ENCODE results near the gene APPL1. TPM values are rescaled to one million over a fixed set of nuclear protein-coding genes. Genes with fewer than 3 reads are reported as not detected.

The APPL1 gene
- total RNA-seq, 1 donor from 2014 or later: 63.1 TPM

DNA sequence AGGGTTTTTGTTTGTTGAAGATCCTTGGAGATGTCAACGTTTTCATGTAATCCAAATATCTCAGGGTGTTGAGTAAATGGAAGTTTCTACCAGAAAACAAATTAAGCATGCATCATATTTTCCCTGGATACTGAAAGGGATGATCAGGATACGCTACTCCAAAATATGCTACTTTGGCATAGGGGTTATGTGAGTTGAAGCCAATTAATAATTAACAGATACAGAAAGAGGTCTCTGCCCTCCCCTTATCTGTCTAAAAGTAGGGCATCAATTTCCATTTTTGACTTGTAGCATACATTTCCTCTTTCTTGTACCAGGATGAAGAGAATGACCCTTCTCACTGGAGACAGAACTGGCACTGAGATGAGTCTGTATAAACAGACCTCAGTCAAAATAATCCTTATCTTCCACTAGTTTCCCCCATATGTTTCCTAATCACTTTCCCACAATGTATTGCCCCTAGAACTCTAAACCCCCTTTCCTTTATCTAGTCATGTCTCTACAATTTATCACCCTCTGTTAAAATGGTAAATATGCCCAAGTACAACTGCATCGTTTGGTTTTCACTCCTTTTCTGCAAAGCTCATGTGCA is 82.3 kb downstream of the APPL1 start:
- no peaks in the 10 kb centered on the region for H3K4me1 ChIP-seq
- intact Hi-C loops (cut with DNase I): no loop called here

DNA sequence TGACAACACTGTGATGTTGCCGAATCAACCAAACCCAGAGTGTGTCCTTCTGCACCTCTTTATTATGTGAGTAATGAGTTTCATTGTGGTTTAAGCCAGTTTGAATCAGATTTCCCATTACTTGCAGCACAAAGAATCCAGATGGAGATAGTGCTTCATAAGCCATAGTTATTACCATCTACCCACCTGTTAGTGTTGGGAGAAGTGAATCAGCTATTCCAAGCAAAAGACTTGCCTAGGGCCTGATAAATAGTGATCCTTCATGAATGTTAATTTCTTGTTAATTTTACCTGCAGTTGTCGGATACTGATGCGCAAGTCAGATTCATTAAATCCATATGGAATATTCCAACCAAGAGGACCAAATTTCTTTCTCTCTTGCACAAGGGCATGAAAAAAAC is 86.7 kb downstream of the APPL1 start:
- TF ChIP-seq, protein P1, sequence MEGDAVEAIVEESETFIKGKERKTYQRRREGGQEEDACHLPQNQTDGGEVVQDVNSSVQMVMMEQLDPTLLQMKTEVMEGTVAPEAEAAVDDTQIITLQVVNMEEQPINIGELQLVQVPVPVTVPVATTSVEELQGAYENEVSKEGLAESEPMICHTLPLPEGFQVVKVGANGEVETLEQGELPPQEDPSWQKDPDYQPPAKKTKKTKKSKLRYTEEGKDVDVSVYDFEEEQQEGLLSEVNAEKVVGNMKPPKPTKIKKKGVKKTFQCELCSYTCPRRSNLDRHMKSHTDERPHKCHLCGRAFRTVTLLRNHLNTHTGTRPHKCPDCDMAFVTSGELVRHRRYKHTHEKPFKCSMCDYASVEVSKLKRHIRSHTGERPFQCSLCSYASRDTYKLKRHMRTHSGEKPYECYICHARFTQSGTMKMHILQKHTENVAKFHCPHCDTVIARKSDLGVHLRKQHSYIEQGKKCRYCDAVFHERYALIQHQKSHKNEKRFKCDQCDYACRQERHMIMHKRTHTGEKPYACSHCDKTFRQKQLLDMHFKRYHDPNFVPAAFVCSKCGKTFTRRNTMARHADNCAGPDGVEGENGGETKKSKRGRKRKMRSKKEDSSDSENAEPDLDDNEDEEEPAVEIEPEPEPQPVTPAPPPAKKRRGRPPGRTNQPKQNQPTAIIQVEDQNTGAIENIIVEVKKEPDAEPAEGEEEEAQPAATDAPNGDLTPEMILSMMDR (IDR thresholded peaks at IDR 0.05): no peak

More for the DNA sequence above, 82.3 kb downstream of the APPL1 start:
- Histone ChIP-seq H3K27me3 (no peaks in the 10 kb centered on the region), H3K9me3 (no peaks in the 10 kb centered on the region), H3K36me3 (no peaks in the 10 kb centered on the region), H3K4me3 (no peak overlapping the region), H3K27ac (no peak overlapping the region)
- TF ChIP-seq, protein P1 (IDR thresholded peaks at IDR 0.05): no peak
- no peak for DNase-seq (ENCODE audit: low spot score in 2 of 2)

More for the DNA sequence above, 86.7 kb downstream of the APPL1 start:
- DNase-seq (ENCODE audit: low spot score in 2 of 2): no peak
- H3K27ac ChIP-seq: no peak overlapping the region
- no peaks in the 10 kb centered on the region for H3K27me3 ChIP-seq
- H3K36me3 ChIP-seq: no peaks in the 10 kb centered on the region
- H3K4me1 ChIP-seq: no peaks in the 10 kb centered on the region
- intact Hi-C loops (cut with DNase I): no loop called here
- H3K4me3 ChIP-seq: no peak overlapping the region
- no peaks in the 10 kb centered on the region for H3K9me3 ChIP-seq

Other genes with a start within 250 kb of the APPL1 start
- gene SPATA12, start 167.1 kb upstream of the APPL1 start, total RNA-seq: not detected
- 3.4 TPM for gene IL17RD, start 62.4 kb upstream of the APPL1 start, total RNA-seq
- gene HESX1, start 27.8 kb upstream of the APPL1 start, total RNA-seq: not detected
- not detected for gene ASB14, start 65.0 kb downstream of the APPL1 start, total RNA-seq